NCI-H345 treated with DMSO at 0.1 percent for 48 hours (cell line): ENCODE data around the gene PCMT1.
"Not testable (repeated sequence)": the region's sequence is repeated elsewhere in the genome, so short reads cannot be mapped to it uniquely, and the experiment has no call there.

Experiments used
- DNase-seq: peaks from one replicate; lab custom pipeline; 2025; ENCODE audit not compliant: unreplicated experiment; lab: John Stamatoyannopoulos, UW

PCMT1 gene

DNA sequence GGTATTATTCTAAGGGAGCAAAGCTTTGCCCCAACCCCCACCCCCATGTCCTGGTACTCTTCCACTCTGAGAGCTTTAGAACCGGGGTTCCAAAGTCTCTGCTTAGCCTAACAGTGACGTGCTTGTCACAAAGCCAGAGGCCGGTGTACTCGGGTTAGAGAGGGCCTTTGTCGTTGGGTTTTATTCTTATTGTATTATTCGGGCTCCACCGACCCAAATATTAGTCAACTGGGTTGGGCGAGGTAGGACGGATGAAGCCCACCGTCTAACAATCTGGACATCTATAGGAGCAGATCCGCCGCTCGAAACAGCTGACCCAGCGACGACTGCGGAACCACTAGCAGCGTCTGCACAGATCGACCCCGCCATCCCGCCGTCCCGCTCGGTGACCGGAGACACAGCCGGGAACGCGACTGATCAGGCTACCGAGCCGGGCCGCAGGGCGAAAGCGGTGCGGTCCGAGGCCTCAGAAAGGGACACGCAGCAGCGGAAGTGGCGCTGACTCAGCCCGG is 403 bp upstream of the PCMT1 start:
- not testable (repeated sequence) for DNase-seq

DNA sequence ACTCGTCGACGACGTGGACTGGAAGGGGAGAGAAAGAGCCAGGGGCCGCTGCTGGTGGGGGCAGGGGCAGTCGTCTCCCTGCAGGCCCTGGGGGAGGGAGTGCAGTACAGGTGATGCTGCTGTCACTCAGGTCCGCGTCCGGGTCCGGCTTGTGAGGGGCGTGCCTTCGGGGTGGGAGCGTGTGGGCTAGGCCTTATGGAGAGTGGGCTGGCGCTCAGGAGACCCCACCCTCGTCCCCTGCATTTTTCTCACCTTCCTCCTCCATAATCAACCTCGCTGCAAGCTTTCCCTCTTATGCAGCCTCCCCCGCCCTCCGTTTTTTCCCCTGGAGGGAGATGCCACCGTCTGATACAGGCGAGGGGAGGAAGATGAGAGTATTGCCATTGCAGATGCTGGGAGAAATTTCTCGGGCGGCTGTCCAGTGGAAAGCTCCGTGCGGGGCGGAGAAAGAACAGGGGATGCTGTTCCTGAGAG is 632 bp downstream of the PCMT1 start:
- peak; percentile 41 for DNase-seq

GRCh38 chr6:149751239-149751638 is 1.7 kb downstream of the PCMT1 start:
- DNase-seq, result no peak

- DNase-seq, result not testable (repeated sequence)
Measured at GRCh38 chr6:149751920-149752319, 2.4 kb downstream of the PCMT1 start.

DNA sequence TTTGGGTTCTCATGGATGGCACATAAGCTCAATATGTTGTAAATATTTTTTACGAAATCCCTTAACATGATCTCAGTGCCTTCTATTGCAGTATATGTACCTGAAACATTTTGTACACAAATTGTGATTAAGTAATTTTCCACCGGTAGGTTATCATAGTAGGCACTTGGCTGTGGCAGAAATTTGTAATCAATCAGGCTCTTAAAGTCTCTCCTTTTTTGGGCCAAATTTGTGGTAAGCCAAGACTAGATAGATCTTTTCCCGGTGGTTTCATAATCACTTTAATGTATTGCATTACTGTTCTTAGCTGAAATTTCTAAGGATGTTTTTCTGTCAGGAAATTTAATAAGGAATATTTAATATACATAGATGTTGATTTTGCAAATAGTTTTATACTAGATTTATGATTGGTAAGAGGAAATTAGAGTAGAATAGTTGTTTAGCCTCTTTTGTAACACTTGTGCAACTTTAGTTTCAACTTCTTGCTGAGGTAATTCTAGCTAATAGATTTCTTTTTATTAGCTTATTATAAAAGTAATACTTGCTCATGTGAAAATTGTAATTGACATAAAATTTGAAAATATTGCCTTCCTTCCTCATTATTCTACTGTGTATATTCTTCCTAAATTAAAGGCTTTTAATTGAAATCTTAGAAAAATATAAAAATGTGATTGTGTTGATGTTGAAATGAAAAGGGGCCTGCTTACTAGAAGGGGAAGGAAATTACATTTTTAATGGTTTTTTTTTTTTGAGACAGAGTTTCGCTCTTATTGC is 3.2 kb downstream of the PCMT1 start:
- no peak for DNase-seq

- DNase-seq, result not testable (repeated sequence)
Measured at GRCh38 chr6:149753374-149753637, 3.8 kb downstream of the PCMT1 start.

DNA sequence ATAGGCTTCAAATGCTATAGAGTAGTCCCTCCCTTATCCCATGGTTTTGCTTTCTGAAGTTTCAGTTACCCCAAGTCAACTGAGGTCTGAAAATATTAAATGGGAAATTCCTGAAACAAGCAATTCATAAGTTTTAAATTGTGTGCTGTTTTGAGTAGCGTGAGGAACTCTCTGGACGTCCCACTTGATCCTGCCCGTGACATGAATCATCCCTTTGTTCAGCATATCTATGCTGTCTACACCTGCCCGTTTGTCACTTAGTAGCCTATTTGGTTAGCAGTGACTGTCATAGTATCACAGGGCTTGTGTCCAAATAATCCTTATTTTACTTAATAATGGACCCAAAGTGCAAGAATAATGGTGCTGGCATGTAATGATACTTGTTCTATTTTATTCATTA is 5.0 kb downstream of the PCMT1 start:
- no peak for DNase-seq

DNA sequence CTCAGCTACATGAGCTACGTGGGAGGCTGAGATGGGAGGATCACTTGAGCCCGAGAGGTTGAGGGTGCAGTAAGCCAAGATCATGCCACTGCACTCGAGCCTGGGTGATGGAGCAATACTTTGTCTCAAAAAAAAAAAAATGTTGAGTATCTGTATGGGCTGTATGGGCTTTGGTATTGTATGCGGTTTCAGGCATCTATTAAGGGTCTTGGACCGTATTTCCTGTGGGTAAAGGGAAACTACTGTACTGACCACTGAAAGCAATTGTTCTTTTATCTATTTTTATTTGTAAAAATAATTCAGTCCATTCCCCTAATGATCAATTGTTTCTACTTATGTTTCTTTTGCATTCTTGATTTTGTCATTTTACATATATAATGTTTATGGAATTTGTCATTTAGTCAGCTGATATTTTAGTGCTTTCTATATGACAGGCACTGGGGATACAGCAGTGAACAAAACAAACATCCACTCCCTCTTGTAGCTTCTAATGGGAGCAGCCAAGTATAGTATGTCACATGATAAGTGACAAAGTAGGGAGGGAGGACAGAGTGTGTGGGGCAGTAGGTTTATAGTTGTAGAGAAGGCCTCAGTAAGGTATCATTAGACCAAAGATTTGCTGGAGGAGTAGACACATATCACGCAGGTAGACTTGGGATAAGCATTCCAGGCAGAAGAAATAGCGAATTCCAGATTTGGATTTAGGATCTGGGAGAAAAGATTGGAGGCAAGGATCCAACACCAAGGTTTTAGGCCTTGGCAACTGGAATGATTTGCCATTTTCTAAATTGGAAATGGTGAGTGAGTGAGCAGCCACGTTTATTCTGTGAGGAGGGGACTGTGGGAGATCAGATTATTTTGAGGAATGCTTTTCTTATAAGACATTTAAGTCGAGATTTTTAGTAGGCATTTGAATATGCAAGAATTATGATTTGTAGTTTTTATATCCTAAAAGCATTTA is 6.0 kb downstream of the PCMT1 start:
- no peak for DNase-seq

GRCh38 chr6:149756261-149756636 is 6.7 kb downstream of the PCMT1 start:
- DNase-seq, result no peak

DNA sequence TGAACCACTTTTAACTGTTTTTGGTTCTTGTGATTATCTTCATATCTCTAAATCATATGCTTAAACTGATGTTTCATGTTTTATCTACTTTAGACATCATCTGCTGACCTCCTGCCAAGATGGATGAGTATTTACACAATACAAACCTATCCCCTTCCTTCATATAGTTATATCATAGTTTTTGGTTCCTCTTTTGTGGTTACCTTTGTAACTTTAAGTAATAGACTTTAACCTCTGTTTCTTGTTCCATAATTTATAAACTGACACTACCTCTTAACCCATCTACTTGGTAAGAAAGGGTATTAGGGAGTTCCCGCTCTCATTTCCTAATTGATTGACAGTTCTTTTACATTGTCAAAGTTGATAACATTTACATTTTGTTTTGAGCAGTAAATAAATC is 11.9 kb downstream of the PCMT1 start:
- DNase-seq, result no peak

DNA sequence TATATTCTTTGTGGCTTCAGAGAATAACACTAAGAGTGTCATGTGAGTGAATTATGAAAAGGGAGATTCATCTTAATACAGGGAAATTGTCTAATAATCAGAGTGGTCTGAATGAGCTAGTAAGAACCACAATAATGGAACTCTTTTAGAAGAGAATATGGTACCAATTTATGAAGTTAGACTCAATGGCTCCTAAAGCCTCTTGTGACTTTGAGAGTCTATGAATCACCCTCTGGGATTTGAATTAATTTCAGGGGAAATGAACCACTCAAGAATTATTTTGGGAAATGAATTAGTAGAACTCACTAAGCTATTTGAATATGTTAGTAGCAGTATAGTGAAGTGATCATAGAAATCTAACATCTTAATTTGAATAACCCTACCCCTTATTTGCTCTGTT is 14.3 kb downstream of the PCMT1 start:
- DNase-seq, result no peak

DNA sequence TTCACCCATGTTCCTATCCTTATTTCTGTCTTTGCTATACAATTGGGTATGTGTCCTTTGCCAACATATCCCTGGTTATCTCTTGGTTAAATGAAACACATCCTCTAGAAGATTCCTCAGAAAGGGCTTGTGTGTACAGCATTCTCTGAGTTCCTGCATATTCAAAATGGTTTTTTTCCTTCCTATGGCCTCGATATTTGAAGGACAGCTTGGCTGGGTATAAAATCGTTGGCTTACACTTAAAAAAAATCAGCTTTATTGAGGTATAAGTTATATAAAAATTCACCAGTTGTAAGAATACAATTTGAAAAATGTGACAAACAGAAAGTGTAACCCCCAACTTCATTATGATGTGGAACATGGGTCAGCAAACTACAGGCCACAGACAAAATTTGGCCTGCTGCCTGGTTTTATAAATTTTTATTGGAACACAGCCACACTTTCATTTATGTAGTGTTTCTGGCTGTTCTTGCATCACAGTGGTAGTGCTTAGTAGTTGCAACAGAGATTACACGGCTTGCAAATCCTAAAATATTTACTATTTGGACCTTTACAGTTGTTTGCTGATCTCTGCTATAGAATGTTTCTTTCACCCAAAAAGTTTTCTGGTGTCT is 16.7 kb downstream of the PCMT1 start:
- no peak for DNase-seq

DNA sequence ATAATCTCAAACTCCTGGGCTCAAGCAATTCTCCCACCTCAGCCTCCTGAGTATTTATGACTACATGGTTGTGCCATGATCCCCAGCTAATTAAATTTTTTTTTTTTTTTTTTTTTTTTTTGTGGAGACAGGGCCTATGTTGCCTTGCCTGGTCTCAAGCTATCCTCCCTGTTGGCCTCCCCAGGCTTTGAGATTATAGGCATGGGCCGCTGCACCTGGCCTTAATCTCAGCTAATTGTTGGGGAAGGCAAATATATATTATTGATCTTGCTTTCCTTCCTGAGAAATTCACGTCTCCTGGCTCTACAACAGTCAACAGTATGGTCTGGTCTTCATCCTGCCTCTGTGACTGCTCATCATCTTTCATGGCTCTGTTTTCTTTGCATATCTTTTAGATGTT is 20.1 kb downstream of the PCMT1 start:
- DNase-seq, result no peak

DNA sequence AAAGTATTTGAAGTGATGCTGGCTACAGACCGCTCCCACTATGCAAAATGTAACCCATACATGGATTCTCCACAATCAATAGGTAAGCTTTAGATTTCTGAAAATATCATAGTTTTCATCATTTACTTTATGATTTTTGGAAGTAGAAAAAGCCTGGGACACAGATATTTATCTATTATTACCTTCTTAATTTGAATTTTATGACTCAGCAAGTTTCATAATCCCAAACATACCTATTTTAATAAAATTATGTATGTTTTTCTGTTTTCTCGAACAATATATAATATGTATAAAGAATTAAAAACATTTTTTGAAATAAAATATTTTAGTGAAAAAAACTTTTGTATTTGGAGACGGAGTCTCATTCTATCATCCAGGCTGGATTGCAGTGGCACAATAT is 21.6 kb downstream of the PCMT1 start:
- no peak for DNase-seq

DNA sequence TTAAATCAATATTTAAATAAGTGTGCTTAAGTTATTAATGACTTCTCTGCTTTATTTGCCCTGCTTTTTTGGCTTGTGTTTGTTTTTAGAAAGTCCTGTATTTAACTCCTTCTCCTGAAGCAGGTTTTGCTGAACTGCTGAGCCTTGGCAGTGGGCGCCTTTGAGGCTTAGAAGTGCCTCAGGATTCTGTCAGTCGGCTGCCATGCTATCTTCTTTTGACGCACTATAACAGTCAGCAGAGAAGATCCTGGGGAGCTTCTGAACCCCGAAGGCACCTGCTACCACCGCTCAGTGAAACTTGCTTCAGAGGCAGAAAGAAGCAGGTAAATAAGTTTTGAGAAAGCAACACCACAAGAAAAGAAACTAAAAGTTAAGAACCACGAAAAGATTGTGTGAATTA is 22.4 kb downstream of the PCMT1 start:
- no peak for DNase-seq

GRCh38 chr6:149777624-149778023 is 28.1 kb downstream of the PCMT1 start:
- no peak for DNase-seq

DNA sequence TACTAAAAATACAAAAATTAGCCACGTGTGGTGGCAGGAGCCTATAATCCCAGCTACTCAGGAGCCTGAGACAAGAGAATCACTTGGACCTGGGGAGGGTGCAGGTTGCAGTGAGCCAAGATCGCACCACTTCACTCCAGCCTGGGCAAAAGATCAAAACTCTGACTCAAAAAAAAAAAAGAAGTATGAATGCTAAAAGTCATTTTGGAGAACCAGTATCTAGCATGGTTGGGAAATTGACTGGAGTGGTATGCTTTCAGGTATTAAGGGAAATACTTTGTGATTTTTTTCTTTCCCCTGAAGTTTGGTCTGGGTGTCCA is 30.1 kb downstream of the PCMT1 start:
- DNase-seq, result no peak

DNA sequence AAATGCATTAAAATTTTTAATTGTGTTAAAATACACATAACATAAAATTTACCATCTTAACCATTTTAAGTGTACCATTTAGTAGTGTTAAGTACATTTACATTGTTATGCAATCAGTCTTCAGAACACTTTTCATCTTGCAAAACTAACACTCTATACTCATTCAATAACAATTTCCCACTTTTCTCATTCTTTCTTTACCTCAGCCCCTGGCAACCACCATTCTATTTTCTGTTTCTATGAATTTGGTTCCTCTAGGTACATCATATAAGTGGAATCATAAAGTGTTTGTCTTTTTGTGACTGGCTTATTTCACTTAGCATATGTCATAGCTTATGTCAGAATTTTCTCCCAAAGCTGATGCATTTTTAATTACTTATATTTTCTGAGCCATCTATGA is 32.2 kb downstream of the PCMT1 start:
- DNase-seq, result no peak

- DNase-seq, result no peak
Measured at GRCh38 chr6:149782337-149782736, 32.8 kb downstream of the PCMT1 start.

DNA sequence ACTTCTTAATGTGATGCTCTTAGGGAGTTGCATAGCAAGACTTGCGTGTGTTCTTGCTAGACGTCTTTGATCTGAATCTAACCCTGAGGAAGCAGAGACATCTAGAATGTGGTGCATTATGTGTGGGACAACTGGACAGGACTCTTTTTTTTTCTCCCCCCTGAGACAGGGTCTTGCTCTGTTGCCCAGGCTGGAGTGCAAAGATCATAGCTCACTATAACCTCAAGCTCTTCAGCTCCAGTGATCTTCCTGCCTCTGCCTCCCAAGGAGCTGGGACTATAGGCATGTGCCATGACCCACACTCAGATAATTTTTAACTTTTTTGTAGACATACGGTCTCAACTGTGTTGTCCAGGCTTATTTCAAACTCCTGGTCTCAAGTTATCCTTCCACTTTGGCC is 34.0 kb downstream of the PCMT1 start:
- DNase-seq, result no peak

- DNase-seq, result no peak
Measured at GRCh38 chr6:149806127-149806526, 56.6 kb downstream of the PCMT1 start.

DNA sequence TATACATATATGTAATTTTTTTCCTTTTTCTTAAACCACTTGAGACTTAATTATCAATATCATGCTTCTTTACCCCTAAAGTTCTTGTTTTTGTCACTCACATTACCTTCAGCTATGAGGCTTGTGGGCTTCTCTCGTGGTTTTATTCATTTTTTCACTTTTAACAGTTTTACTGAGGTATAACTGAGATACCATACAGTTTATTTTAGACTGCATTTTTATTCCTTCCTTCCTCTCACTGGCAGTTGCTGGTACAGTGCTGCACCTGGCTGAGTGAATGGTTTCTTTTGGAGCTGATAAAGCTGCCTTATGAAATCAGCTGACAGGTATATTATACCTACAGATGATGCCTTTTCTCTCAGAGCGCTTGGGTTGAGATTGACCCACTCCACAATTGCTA is 60.3 kb downstream of the PCMT1 start:
- no peak for DNase-seq
